HEK293T (cell line): ENCODE results near the gene ZDHHC1.

ENCODE experiments used
- CTCF ChIA-PET: fragments of 350-600 bp; formaldehyde crosslinking; extraction: SDS; loops from one replicate; lab custom pipeline; 2021; ENCODE audit warnings: antibody characterized with exemption, inconsistent platforms; lab: Yijun Ruan, JAX
- POLR2A ChIA-PET: fragments of 350-600 bp; formaldehyde crosslinking; extraction: SDS; loops from one replicate; lab custom pipeline; 2020; ENCODE audit warnings: antibody characterized with exemption, inconsistent platforms; lab: Yijun Ruan, JAX
- DNase-seq: peaks from one replicate; pipeline ENCODE4 v3.0.0; 2012; ENCODE audit warnings: mixed read lengths; ENCODE audit errors: extremely low spot score
- ARNT ChIP-seq: fragments of 450-650 bp; IDR thresholded peaks from 2 replicates; pipeline ENCODE4 v1.6.1; 2017; ENCODE audit warnings: mild to moderate bottlenecking
- BHLHE40 ChIP-seq: fragments of 450-650 bp; IDR thresholded peaks from 2 replicates; pipeline ENCODE4 v1.6.1; 2016; ENCODE audit warnings: mild to moderate bottlenecking, moderate library complexity, borderline replicate concordance
- CTBP1 ChIP-seq: fragments of 450-650 bp; IDR thresholded peaks from 2 replicates; pipeline ENCODE4 v1.6.1; 2016; ENCODE audit warnings: borderline replicate concordance
- ELF4 ChIP-seq: fragments of 450-650 bp; IDR thresholded peaks from 2 replicates; pipeline ENCODE4 v1.6.1; 2017; ENCODE audit warnings: antibody characterized with exemption
- FOXA1 ChIP-seq: fragments of 450-650 bp; IDR thresholded peaks from 2 replicates; pipeline ENCODE4 v1.6.1; 2016; ENCODE audit warnings: mild to moderate bottlenecking
- FOXK2 ChIP-seq: fragments of 450-650 bp; IDR thresholded peaks from 2 replicates; pipeline ENCODE4 v1.6.1; 2016; ENCODE audit warnings: mild to moderate bottlenecking
- FOXM1 ChIP-seq: fragments of 450-650 bp; IDR thresholded peaks from 2 replicates; pipeline ENCODE4 v1.6.1; 2017; ENCODE audit warnings: mild to moderate bottlenecking, borderline replicate concordance
- HDGF ChIP-seq: fragments of 450-650 bp; IDR thresholded peaks from 2 replicates; pipeline ENCODE4 v1.6.1; 2017; ENCODE audit warnings: antibody characterized with exemption, borderline replicate concordance
- L3MBTL2 ChIP-seq: fragments of 450-650 bp; conservative IDR thresholded peaks from 2 replicates; pipeline ENCODE4 v1.6.1; 2016; ENCODE audit warnings: mild to moderate bottlenecking
- LEF1 ChIP-seq: fragments of 450-650 bp; IDR thresholded peaks from 2 replicates; pipeline ENCODE4 v1.6.1; 2017; ENCODE audit warnings: mild to moderate bottlenecking, borderline replicate concordance
- NFRKB ChIP-seq: fragments of 450-650 bp; IDR thresholded peaks from 2 replicates; pipeline ENCODE4 v1.6.1; 2016; ENCODE audit warnings: mild to moderate bottlenecking, moderate library complexity
- PKNOX1 ChIP-seq: fragments of 450-650 bp; IDR thresholded peaks from 2 replicates; pipeline ENCODE4 v1.6.1; 2016
- SP1 ChIP-seq: fragments of 450-650 bp; IDR thresholded peaks from 2 replicates; pipeline ENCODE4 v1.6.1; 2017
- SUZ12 ChIP-seq: fragments of 450-650 bp; IDR thresholded peaks from 2 replicates; pipeline ENCODE4 v1.6.1; 2016; ENCODE audit warnings: mild to moderate bottlenecking
- TARDBP ChIP-seq: fragments of 450-650 bp; IDR thresholded peaks from 2 replicates; pipeline ENCODE4 v1.6.1; 2016
- ZNF384 ChIP-seq: fragments of 450-650 bp; IDR thresholded peaks from 2 replicates; pipeline ENCODE4 v1.6.1; 2016

Gene ZDHHC1

GRCh38 chr16:67393788-67394154 lies 22.5 kb downstream of the ZDHHC1 start:
- ChIA-PET POLR2A (interaction anchor here (1.0 to 1.8 kb wide), 2 partner anchors 12 to 26 kb away, joined by 3 to 6 read pairs; no protein-coding TSS in a partner anchor), CTCF (interaction anchor here (0.6 to 3.5 kb wide), 2 partner anchors 13 to 22 kb away, joined by 3 to 16 read pairs; no protein-coding TSS in a partner anchor)
- no peak for DNase-seq
- TF ChIP-seq L3MBTL2: no peak
- TF ChIP-seq LEF1: no peak
- no peak for TF ChIP-seq SUZ12
- no peak for TF ChIP-seq TARDBP
- TF ChIP-seq SP1: no peak
- TF ChIP-seq CTBP1: no peak
- no peak for TF ChIP-seq BHLHE40
- TF ChIP-seq ELF4: no peak
- no peak for TF ChIP-seq FOXM1
- no peak for TF ChIP-seq NFRKB
- no peak for TF ChIP-seq ZNF384
- TF ChIP-seq HDGF: no peak
- TF ChIP-seq ARNT: no peak

- POLR2A ChIA-PET: interaction anchor here (0.7 to 1.8 kb wide), 4 partner anchors 11 to 72 kb away, joined by 3 to 6 read pairs (median 3); no protein-coding TSS in a partner anchor
- DNase-seq: peak; percentile 94
- TF ChIP-seq L3MBTL2: peak; percentile 46; the same call in 1 of the 2 replicates
- no peak for TF ChIP-seq ELF4
- CTCF ChIA-PET: interaction anchor here (0.6 to 3.5 kb wide), 4 partner anchors 13 to 372 kb away, joined by 3 to 16 read pairs (median 4); no protein-coding TSS in a partner anchor
Observed at GRCh38 chr16:67393111-67393787, 23.0 kb downstream of the ZDHHC1 start, which contains the start of gene TPPP3. Gene TPPP3 (minus strand): TSS chr16:67393498. CDS start chr16:67391111, 2,387 bp downstream.

GRCh38 chr16:67392301-67393059 lies 23.8 kb downstream of the ZDHHC1 start:
- CTCF ChIA-PET: interaction anchor here (0.5 to 3.5 kb wide), 4 partner anchors 8 to 371 kb away, joined by 3 to 16 read pairs (median 4); no protein-coding TSS in a partner anchor
- POLR2A ChIA-PET: interaction anchor here (0.7 to 1.8 kb wide), 3 partner anchors 11 to 73 kb away, joined by 3 to 6 read pairs (median 3); no protein-coding TSS in a partner anchor

GRCh38 chr16:67391424-67392300 lies 24.6 kb downstream of the ZDHHC1 start:
- CTCF ChIA-PET: interaction anchor here (3.5 kb wide), 1 partner anchor 11 kb away, joined by 16 read pairs; no protein-coding TSS in a partner anchor
- POLR2A ChIA-PET: interaction anchor here (1.3 to 1.8 kb wide), 2 partner anchors 10 to 14 kb away, joined by 3 to 6 read pairs; no protein-coding TSS in a partner anchor
- no peak for TF ChIP-seq SP1
- TF ChIP-seq ARNT: no peak
- TF ChIP-seq HDGF: no peak
- no peak for TF ChIP-seq ELF4
- no peak for TF ChIP-seq BHLHE40
- TF ChIP-seq ZNF384: no peak
- TF ChIP-seq CTBP1: no peak
- no peak for TF ChIP-seq FOXM1
- no peak for TF ChIP-seq TARDBP
- TF ChIP-seq L3MBTL2: no peak
- no peak for TF ChIP-seq SUZ12
- TF ChIP-seq FOXK2: no peak
- no peak for TF ChIP-seq NFRKB
- no peak for TF ChIP-seq LEF1
- TF ChIP-seq FOXA1: no peak
- TF ChIP-seq PKNOX1: no peak
- no peak for DNase-seq

More at GRCh38 chr16:67392301-67393059, 23.8 kb downstream of the ZDHHC1 start:
- no peak for TF ChIP-seq ELF4
- TF ChIP-seq TARDBP: no peak
- no peak for TF ChIP-seq PKNOX1
- no peak for TF ChIP-seq BHLHE40
- no peak for TF ChIP-seq ZNF384
- TF ChIP-seq FOXM1: no peak
- TF ChIP-seq SP1: no peak
- TF ChIP-seq SUZ12: no peak
- TF ChIP-seq FOXK2: no peak
- no peak for TF ChIP-seq NFRKB
- TF ChIP-seq L3MBTL2: no peak
- no peak for TF ChIP-seq HDGF
- no peak for TF ChIP-seq LEF1
- no peak for DNase-seq

- TF ChIP-seq BHLHE40: no peak
- no peak for TF ChIP-seq TARDBP
- no peak for TF ChIP-seq ZNF384
- no peak for TF ChIP-seq HDGF
- TF ChIP-seq SUZ12: no peak
- TF ChIP-seq FOXA1: no peak
- no peak for TF ChIP-seq PKNOX1
- TF ChIP-seq FOXK2: no peak
- no peak for TF ChIP-seq FOXM1
- TF ChIP-seq ARNT: no peak
- ChIA-PET CTCF (interaction anchor here (3.5 kb wide), 1 partner anchor 10 kb away, joined by 16 read pairs; no protein-coding TSS in a partner anchor), POLR2A (no interaction called here)
- DNase-seq: no peak
Observed at GRCh38 chr16:67390816-67391423, 25.4 kb downstream of the ZDHHC1 start.
